ENCODE measurements around the gene NFKB2. TPM values are rescaled to one million over a fixed set of nuclear protein-coding genes. Genes with fewer than 3 reads are reported as not detected.

Gene NFKB2
- total RNA-seq, 3 donors from 2014 or later, result 26.9 to 72.2 (median 29.0) TPM

DNA sequence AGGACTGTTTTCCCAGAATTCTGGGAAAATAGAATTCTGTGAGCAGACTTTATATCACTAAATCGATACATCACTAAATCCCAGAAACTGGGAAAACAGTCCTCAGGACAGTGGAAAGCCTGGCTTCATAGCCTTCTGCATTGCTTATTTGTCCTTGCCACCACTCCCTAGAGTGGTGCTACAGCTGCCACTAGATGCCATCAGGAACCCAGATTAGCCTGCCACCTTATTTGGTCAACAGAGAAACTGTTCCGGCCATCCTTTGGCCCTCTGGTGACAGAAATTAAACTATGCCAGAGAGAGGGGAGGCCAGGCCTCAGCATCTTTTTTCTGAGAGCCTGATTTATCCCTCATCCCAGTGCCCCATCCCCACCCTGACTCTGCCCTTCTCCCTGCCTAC lies 19.6 kb upstream of the NFKB2 start:
- H3K36me3 ChIP-seq (ENCODE audit: low read depth), result peaks cover 28% of the 10 kb centered on the region

DNA sequence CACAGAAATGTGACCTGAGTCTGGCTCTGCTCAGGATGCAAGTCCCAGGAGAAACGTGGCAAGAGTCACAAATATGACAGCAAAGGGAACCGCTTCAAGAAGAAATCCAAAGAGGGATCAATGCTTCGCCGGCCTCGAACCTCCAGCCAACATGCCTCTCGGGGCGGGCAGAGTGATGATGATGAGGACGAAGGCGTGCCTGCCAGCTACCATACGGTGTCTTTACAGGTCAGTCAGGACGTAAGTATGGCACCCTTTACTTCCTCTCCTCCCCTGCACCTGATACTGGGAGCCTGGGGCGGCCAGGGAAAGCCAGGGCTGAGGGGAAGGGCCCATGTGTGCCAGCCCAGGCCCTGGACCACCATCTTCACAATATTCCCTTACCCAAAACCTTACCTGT lies 18.6 kb upstream of the NFKB2 start:
- Histone ChIP-seq H3K36me3 (ENCODE audit: low read depth) (peaks cover 27% of the 10 kb centered on the region), H3K4me3 (no peak overlapping the region), H3K4me1 (ENCODE audit: low read depth) (no peaks in the 10 kb centered on the region), H3K9me3 (no peaks in the 10 kb centered on the region)
- intact Hi-C loops (cut with DNase I, micrococcal nuclease), result no loop called here
- DNase-seq (no peak), ATAC-seq (no peak)
- no peak for TF ChIP-seq CTCF (IDR thresholded peaks at IDR 0.05)

More for the DNA sequence above, 19.6 kb upstream of the NFKB2 start:
- ATAC-seq, result no peak
- no peak for TF ChIP-seq CTCF (IDR thresholded peaks at IDR 0.05)
- H3K4me1 ChIP-seq (ENCODE audit: low read depth), result no peaks in the 10 kb centered on the region
- DNase-seq, result no peak
- no peaks in the 10 kb centered on the region for H3K9me3 ChIP-seq
- intact Hi-C loops (cut with DNase I, micrococcal nuclease), result no loop called here
- no peak overlapping the region for H3K4me3 ChIP-seq

GRCh38 chr10:102379383-102379782 lies 16.1 kb upstream of the NFKB2 start:
- ATAC-seq (no peak), DNase-seq (no peak)
- intact Hi-C loops (cut with DNase I, micrococcal nuclease), result no loop called here
- no peak for TF ChIP-seq CTCF (IDR thresholded peaks at IDR 0.05)
- Histone ChIP-seq H3K4me1 (ENCODE audit: low read depth) (no peaks in the 10 kb centered on the region), H3K4me3 (no peak overlapping the region), H3K9me3 (no peaks in the 10 kb centered on the region), H3K36me3 (ENCODE audit: low read depth) (peaks cover 18% of the 10 kb centered on the region)

GRCh38 chr10:102381983-102382382 lies 13.5 kb upstream of the NFKB2 start:
- Histone ChIP-seq H3K9me3 (no peaks in the 10 kb centered on the region), H3K4me1 (ENCODE audit: low read depth) (no peaks in the 10 kb centered on the region), H3K4me3 (no peak overlapping the region), H3K36me3 (ENCODE audit: low read depth) (peaks cover 11% of the 10 kb centered on the region)
- no peak for TF ChIP-seq CTCF (IDR thresholded peaks at IDR 0.05)
- DNase-seq (no peak), ATAC-seq (no peak)
- intact Hi-C loops (cut with DNase I, micrococcal nuclease), result no loop called here

- no peak for TF ChIP-seq CTCF (IDR thresholded peaks at IDR 0.05)
- ATAC-seq (no peak), DNase-seq (no peak)
- H3K9me3 ChIP-seq, result no peaks in the 10 kb centered on the region
- intact Hi-C loops (cut with DNase I, micrococcal nuclease), result no loop called here
- H3K4me3 ChIP-seq, result no peak overlapping the region
- peaks cover 11% of the 10 kb centered on the region for H3K36me3 ChIP-seq (ENCODE audit: low read depth)
- H3K4me1 ChIP-seq (ENCODE audit: low read depth), result no peaks in the 10 kb centered on the region
These were observed 12.6 kb upstream of the NFKB2 start for GRCh38 chr10:102382871-102383270.

DNA sequence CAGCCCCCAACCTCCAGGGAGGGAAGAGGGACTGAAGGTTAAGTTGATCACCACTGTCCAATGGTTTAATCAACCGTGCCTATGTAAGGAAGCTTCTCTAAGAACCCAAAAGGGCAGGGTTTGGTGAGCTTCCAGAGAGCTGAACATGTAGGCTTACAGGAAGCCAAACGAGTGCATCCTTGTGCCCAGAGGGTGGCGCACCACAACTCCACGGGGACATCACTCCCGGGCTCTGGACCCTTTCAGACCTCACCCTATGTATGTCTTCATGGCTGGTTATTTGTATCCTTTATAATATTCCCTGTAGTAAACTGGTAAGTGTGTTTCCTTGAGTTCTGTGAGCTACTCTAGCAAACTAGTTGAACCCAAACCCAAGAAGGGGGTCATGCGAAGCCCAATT lies 11.5 kb upstream of the NFKB2 start:
- intact Hi-C loops (cut with DNase I, micrococcal nuclease), result no loop called here
- ATAC-seq (peak; percentile 15), DNase-seq (no peak)
- Histone ChIP-seq H3K4me1 (ENCODE audit: low read depth) (no peaks in the 10 kb centered on the region), H3K4me3 (no peak overlapping the region), H3K36me3 (ENCODE audit: low read depth) (peaks cover 8% of the 10 kb centered on the region), H3K9me3 (no peaks in the 10 kb centered on the region)
- TF ChIP-seq CTCF (IDR thresholded peaks at IDR 0.05), result no peak

Data from mucosa of descending colon (tissue), 3 donors.